Measurements from ENCODE around the gene GID4. TPM values are rescaled to one million over a fixed set of nuclear protein-coding genes. Genes with fewer than 3 reads are reported as not detected.

GID4 gene
- total and polyA plus RNA-seq, 2 of the 13 experiments (the other 11 are each of a cell fraction or from before 2014, with no cell fraction given) = 4.3 to 6.1 TPM

DNA sequence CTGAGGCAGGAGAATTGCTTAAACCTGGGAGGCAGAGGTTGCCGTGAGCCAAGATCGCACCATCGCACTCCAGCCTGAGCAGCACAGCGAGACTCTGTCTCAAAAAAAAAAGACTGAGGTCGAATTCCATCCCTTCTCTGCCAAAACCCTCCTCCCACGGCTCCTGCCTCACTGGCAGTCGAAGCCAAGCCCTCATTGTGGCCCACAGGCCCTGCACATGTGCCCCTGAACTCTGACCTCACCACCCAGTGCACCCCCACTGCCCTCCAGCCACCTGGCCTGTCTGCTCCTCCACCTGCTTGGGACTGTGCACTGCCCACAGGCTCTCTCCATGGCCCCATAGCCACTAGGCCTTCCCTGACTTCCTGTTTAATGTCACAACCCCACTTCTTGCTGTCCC is 76.3 kb downstream of the GID4 start (continued):
- TF ChIP-seq BCL6 (CRISPR knock-in tag; IDR thresholded peaks at IDR 0.05) = no peak
- TF ChIP-seq MED1 (CRISPR knock-in tag; IDR thresholded peaks at IDR 0.05) = no peak
- TF ChIP-seq HNF4G (IDR thresholded peaks at IDR 0.05; ENCODE audit: borderline replicate concordance, low read depth, low read length) = 0 out of 2 replicates have a peak, but pooled peaks have one; percentile 20
- no peak for TF ChIP-seq HNF4G (CRISPR knock-in tag; IDR thresholded peaks at IDR 0.05; ENCODE audit: borderline replicate concordance, low read depth)
- no peak for TF ChIP-seq ZEB1 (IDR thresholded peaks at IDR 0.05; ENCODE audit: insufficient replicate concordance, low read depth)
- no peak for TF ChIP-seq ZNF572 (CRISPR knock-in tag; IDR thresholded peaks at IDR 0.05)
- TF ChIP-seq ZFY (CRISPR knock-in tag; IDR thresholded peaks at IDR 0.05) = peak; percentile 60
- TF ChIP-seq NR2F6 (IDR thresholded peaks at IDR 0.05) = peak; percentile 67
- peak; percentile 80 for TF ChIP-seq NR2F6 (CRISPR knock-in tag; IDR thresholded peaks at IDR 0.05)
- TF ChIP-seq TAF15 (IDR thresholded peaks at IDR 0.05; ENCODE audit: low read depth, low read length, poor library complexity, severe bottlenecking) = no peak
- TF ChIP-seq CEBPG (CRISPR knock-in tag; IDR thresholded peaks at IDR 0.05) = no peak
- TF ChIP-seq KLF13 (CRISPR knock-in tag; IDR thresholded peaks at IDR 0.05) = no peak
- TF ChIP-seq TBX2 (CRISPR knock-in tag; IDR thresholded peaks at IDR 0.05; ENCODE audit: borderline replicate concordance) = 0 out of 2 replicates have a peak, but pooled peaks have one; percentile 25
- TF ChIP-seq NR2F1 (CRISPR knock-in tag; IDR thresholded peaks at IDR 0.05) = peak in 1 of 2 experiments; percentile 18; a peak in 1 of 4 replicates
- TF ChIP-seq DMAP1 (CRISPR knock-in tag; IDR thresholded peaks at IDR 0.05) = 0 out of 2 replicates have a peak, but pooled peaks have one; percentile 33
- peak; percentile 35; the same call in 1 of the 2 replicates for TF ChIP-seq SALL1 (CRISPR knock-in tag; IDR thresholded peaks at IDR 0.05)
- TF ChIP-seq, protein P1, sequence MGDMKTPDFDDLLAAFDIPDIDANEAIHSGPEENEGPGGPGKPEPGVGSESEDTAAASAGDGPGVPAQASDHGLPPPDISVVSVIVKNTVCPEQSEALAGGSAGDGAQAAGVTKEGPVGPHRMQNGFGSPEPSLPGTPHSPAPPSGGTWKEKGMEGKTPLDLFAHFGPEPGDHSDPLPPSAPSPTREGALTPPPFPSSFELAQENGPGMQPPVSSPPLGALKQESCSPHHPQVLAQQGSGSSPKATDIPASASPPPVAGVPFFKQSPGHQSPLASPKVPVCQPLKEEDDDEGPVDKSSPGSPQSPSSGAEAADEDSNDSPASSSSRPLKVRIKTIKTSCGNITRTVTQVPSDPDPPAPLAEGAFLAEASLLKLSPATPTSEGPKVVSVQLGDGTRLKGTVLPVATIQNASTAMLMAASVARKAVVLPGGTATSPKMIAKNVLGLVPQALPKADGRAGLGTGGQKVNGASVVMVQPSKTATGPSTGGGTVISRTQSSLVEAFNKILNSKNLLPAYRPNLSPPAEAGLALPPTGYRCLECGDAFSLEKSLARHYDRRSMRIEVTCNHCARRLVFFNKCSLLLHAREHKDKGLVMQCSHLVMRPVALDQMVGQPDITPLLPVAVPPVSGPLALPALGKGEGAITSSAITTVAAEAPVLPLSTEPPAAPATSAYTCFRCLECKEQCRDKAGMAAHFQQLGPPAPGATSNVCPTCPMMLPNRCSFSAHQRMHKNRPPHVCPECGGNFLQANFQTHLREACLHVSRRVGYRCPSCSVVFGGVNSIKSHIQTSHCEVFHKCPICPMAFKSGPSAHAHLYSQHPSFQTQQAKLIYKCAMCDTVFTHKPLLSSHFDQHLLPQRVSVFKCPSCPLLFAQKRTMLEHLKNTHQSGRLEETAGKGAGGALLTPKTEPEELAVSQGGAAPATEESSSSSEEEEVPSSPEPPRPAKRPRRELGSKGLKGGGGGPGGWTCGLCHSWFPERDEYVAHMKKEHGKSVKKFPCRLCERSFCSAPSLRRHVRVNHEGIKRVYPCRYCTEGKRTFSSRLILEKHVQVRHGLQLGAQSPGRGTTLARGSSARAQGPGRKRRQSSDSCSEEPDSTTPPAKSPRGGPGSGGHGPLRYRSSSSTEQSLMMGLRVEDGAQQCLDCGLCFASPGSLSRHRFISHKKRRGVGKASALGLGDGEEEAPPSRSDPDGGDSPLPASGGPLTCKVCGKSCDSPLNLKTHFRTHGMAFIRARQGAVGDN (CRISPR knock-in tag; IDR thresholded peaks at IDR 0.05) = peak; percentile 97
- TF ChIP-seq, protein P2, sequence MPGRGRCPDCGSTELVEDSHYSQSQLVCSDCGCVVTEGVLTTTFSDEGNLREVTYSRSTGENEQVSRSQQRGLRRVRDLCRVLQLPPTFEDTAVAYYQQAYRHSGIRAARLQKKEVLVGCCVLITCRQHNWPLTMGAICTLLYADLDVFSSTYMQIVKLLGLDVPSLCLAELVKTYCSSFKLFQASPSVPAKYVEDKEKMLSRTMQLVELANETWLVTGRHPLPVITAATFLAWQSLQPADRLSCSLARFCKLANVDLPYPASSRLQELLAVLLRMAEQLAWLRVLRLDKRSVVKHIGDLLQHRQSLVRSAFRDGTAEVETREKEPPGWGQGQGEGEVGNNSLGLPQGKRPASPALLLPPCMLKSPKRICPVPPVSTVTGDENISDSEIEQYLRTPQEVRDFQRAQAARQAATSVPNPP (CRISPR knock-in tag; IDR thresholded peaks at IDR 0.05) = 0 out of 2 replicates have a peak, but pooled peaks have one; percentile 18
- TF ChIP-seq, protein P3, sequence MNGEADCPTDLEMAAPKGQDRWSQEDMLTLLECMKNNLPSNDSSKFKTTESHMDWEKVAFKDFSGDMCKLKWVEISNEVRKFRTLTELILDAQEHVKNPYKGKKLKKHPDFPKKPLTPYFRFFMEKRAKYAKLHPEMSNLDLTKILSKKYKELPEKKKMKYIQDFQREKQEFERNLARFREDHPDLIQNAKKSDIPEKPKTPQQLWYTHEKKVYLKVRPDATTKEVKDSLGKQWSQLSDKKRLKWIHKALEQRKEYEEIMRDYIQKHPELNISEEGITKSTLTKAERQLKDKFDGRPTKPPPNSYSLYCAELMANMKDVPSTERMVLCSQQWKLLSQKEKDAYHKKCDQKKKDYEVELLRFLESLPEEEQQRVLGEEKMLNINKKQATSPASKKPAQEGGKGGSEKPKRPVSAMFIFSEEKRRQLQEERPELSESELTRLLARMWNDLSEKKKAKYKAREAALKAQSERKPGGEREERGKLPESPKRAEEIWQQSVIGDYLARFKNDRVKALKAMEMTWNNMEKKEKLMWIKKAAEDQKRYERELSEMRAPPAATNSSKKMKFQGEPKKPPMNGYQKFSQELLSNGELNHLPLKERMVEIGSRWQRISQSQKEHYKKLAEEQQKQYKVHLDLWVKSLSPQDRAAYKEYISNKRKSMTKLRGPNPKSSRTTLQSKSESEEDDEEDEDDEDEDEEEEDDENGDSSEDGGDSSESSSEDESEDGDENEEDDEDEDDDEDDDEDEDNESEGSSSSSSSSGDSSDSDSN (CRISPR knock-in tag; IDR thresholded peaks at IDR 0.05) = 0 out of 2 replicates have a peak, but pooled peaks have one; percentile 16
- TF ChIP-seq NBN (conservative IDR thresholded peaks at IDR 0.05) = no peak
- TF ChIP-seq ZNF737 (CRISPR knock-in tag; IDR thresholded peaks at IDR 0.05; ENCODE audit: borderline replicate concordance) = no peak
- 0 out of 2 replicates have a peak, but pooled peaks have one; percentile 24 for TF ChIP-seq NFKB2 (CRISPR knock-in tag; IDR thresholded peaks at IDR 0.05; ENCODE audit: borderline replicate concordance)
- TF ChIP-seq, protein P4, sequence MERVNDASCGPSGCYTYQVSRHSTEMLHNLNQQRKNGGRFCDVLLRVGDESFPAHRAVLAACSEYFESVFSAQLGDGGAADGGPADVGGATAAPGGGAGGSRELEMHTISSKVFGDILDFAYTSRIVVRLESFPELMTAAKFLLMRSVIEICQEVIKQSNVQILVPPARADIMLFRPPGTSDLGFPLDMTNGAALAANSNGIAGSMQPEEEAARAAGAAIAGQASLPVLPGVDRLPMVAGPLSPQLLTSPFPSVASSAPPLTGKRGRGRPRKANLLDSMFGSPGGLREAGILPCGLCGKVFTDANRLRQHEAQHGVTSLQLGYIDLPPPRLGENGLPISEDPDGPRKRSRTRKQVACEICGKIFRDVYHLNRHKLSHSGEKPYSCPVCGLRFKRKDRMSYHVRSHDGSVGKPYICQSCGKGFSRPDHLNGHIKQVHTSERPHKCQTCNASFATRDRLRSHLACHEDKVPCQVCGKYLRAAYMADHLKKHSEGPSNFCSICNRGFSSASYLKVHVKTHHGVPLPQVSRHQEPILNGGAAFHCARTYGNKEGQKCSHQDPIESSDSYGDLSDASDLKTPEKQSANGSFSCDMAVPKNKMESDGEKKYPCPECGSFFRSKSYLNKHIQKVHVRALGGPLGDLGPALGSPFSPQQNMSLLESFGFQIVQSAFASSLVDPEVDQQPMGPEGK (CRISPR knock-in tag; IDR thresholded peaks at IDR 0.05) = peak; percentile 33; the same call in 1 of the 2 replicates

Measured in HepG2 (cell line).